SK-N-SH (cell line): ENCODE measurements around the gene ACTN3. TPM values are rescaled to one million over a fixed set of nuclear protein-coding genes. Genes with fewer than 3 reads are reported as not detected.

Experiments used
- CTCF ChIA-PET: fragments of 300-600, 350-600 bp; formaldehyde crosslinking; extraction: SDS; loops from one replicate; lab custom pipeline; 2021; lab: Yijun Ruan, JAX
- POLR2A ChIA-PET: fragments of 350-600 bp; sonication (Branson Sonifier 250); formaldehyde crosslinking; extraction: SDS; loops from one replicate; lab custom pipeline; 2020; ENCODE audit warnings: antibody characterized with exemption, inconsistent platforms; lab: Yijun Ruan, JAX
- DNase-seq: peaks from one replicate; pipeline ENCODE4 v3.0.0; 2012
- H2AFZ ChIP-seq: fragments of 200-600 bp; sonication (generic); 2 replicates; pipeline ENCODE4 v1.8.1; 2016; ENCODE audit warnings: antibody characterized with exemption, mild to moderate bottlenecking, low read depth
- H3F3A ChIP-seq: fragments of 200-600 bp; sonication (generic); replicated peaks from 2 replicates; pipeline ENCODE3; 2016; ENCODE audit warnings: antibody characterized with exemption, mild to moderate bottlenecking; ENCODE audit not compliant: insufficient read depth
- H3K27ac ChIP-seq, 2 experiments: fragments of 200-500 bp in 1 of 2; fragments of 200-600 bp in 1 of 2; sonication (Bioruptor generic) in 1 of 2; sonication (generic), shearing (Covaris generic) in 1 of 2; 2 replicates each; pipeline versions ENCODE4 v1.5.1 to v1.6.1; 2014 to 2016; ENCODE audit warnings: low read depth in 2 of 2, inconsistent platforms in 1 of 2, low read length in 1 of 2, mild to moderate bottlenecking in 1 of 2, mixed read lengths in 1 of 2
- H3K27me3 ChIP-seq: fragments of 200-600 bp; sonication (generic), shearing (Covaris generic); 2 replicates; pipeline ENCODE4 v1.6.1; 2016; ENCODE audit warnings: mixed run types; ENCODE audit not compliant: insufficient read depth
- H3K36me3 ChIP-seq, 2 experiments: fragments of 200-500 bp in 1 of 2; fragments of 200-600 bp in 1 of 2; sonication (Bioruptor generic) in 1 of 2; sonication (generic) in 1 of 2; replicated peaks in 1 of 2; 2 replicates each; pipeline versions ENCODE3 to v1.5.1; 2014 to 2016; ENCODE audit warnings: low read length in 1 of 2, mild to moderate bottlenecking in 1 of 2; ENCODE audit not compliant: insufficient read depth in 2 of 2, control insufficient read depth in 1 of 2
- H3K4me1 ChIP-seq, 2 experiments: fragments of 200-500 bp in 1 of 2; fragments of 200-600 bp in 1 of 2; sonication (Bioruptor generic) in 1 of 2; sonication (generic), shearing (Covaris generic) in 1 of 2; 2 replicates each; pipeline versions ENCODE4 v1.5.1 to v1.6.1; 2014 to 2016; ENCODE audit warnings: low read depth in 1 of 2, low read length in 1 of 2, mixed run types in 1 of 2; ENCODE audit not compliant: insufficient read depth in 2 of 2, control insufficient read depth in 1 of 2
- H3K4me2 ChIP-seq: fragments of 200-600 bp; sonication (generic), shearing (Covaris generic); 2 replicates; pipeline ENCODE4 v1.6.1; 2017; ENCODE audit warnings: mixed run types
- H3K4me3 ChIP-seq, 2 experiments: fragments of 200-500 bp in 1 of 2; fragments of 200-600 bp in 1 of 2; sonication (Bioruptor generic) in 1 of 2; sonication (generic), shearing (Covaris generic) in 1 of 2; 2 replicates each; pipeline versions ENCODE4 v1.5.1 to v1.8.1; 2014 to 2016; ENCODE audit warnings: low read depth in 2 of 2, inconsistent platforms in 1 of 2, low read length in 1 of 2, mild to moderate bottlenecking in 1 of 2, mixed read lengths in 1 of 2, moderate library complexity in 1 of 2
- H3K79me2 ChIP-seq: fragments of 200-600 bp; sonication (generic); 2 replicates; pipeline ENCODE4 v1.8.1; 2017; ENCODE audit warnings: mild to moderate bottlenecking; ENCODE audit not compliant: insufficient read depth
- H3K9ac ChIP-seq: fragments of 200-600 bp; sonication (generic); 2 replicates; pipeline ENCODE4 v1.6.1; 2017; ENCODE audit warnings: mixed run types
- H3K9me2 ChIP-seq: fragments of 200-600 bp; sonication (generic); 2 replicates; pipeline ENCODE4 v1.6.1; 2017; ENCODE audit warnings: mixed run types
- H3K9me3 ChIP-seq: fragments of 200-600 bp; sonication (generic); 2 replicates; pipeline ENCODE4 v1.6.1; 2017; ENCODE audit warnings: mixed run types, mild to moderate bottlenecking, moderate library complexity
- H4K20me1 ChIP-seq: fragments of 200-600 bp; sonication (generic); 2 replicates; pipeline ENCODE4 v1.6.1; 2017; ENCODE audit warnings: mild to moderate bottlenecking, mixed run types; ENCODE audit not compliant: insufficient read depth
- CHD2 ChIP-seq: fragments of 150-350 bp; IDR thresholded peaks from 2 replicates; pipeline ENCODE4 v1.6.1; 2018; ENCODE audit warnings: low read length; ENCODE audit not compliant: partially characterized antibody
- ELF1 ChIP-seq: IDR thresholded peaks from 2 replicates; pipeline ENCODE4 v1.4.0; 2012
- EP300 ChIP-seq, 2 experiments: IDR thresholded peaks; 2 replicates each; pipeline versions ENCODE4 v1.4.0 to v1.6.1; 2012; ENCODE audit warnings: borderline replicate concordance in 1 of 2, low read depth in 1 of 2, low read length in 1 of 2
- FOSL2 ChIP-seq: IDR thresholded peaks from 2 replicates; pipeline ENCODE4 v1.4.0; 2012; ENCODE audit warnings: low read depth, mild to moderate bottlenecking, moderate library complexity, borderline replicate concordance
- FOXJ3 ChIP-seq: sonication (generic); formaldehyde crosslinking; IDR thresholded peaks from 2 replicates; pipeline ENCODE4 v1.5.1; 2020; ENCODE audit warnings: mild to moderate bottlenecking, missing genetic modification reagents
- GATA2 ChIP-seq: sonication (generic); formaldehyde crosslinking; IDR thresholded peaks from 2 replicates; pipeline ENCODE4 v1.5.0; 2020; ENCODE audit warnings: mild to moderate bottlenecking, missing genetic modification reagents
- IRF3 ChIP-seq: fragments of 150-350 bp; IDR thresholded peaks from 2 replicates; pipeline ENCODE4 v1.6.1; 2016; ENCODE audit warnings: mild to moderate bottlenecking, low read depth, low read length
- JUND ChIP-seq: IDR thresholded peaks from 2 replicates; pipeline ENCODE4 v1.4.0; 2012
- MAX ChIP-seq: IDR thresholded peaks from 2 replicates; pipeline ENCODE4 v1.4.0; 2012; ENCODE audit warnings: low read depth
- MEF2A ChIP-seq: IDR thresholded peaks from 2 replicates; pipeline ENCODE4 v1.4.0; 2012; ENCODE audit warnings: low read depth, borderline replicate concordance
- MXI1 ChIP-seq: IDR thresholded peaks from 2 replicates; pipeline ENCODE4 v1.6.1; 2012; ENCODE audit warnings: mild to moderate bottlenecking, low read depth, low read length, improper control_type of control experiment
- SIN3A ChIP-seq: IDR thresholded peaks from 2 replicates; pipeline ENCODE4 v1.6.1; 2012; ENCODE audit warnings: low read depth, mild to moderate bottlenecking, low read length, moderate library complexity, borderline replicate concordance
- SMC3 ChIP-seq: IDR thresholded peaks from 2 replicates; pipeline ENCODE4 v1.6.1; 2012; ENCODE audit warnings: low read depth, low read length, improper control_type of control experiment
- TEAD4 ChIP-seq: IDR thresholded peaks from 2 replicates; pipeline ENCODE4 v1.4.0; 2012; ENCODE audit warnings: mild to moderate bottlenecking, borderline replicate concordance; ENCODE audit not compliant: insufficient read depth
- USF1 ChIP-seq: IDR thresholded peaks from 2 replicates; pipeline ENCODE4 v1.4.0; 2012; ENCODE audit warnings: low read depth, borderline replicate concordance
- ZBTB33 ChIP-seq: IDR thresholded peaks from 2 replicates; pipeline ENCODE4 v1.4.0; 2012; ENCODE audit warnings: low read depth, borderline replicate concordance
- WGBS: methylation state at CpG from one replicate; pipeline ENCODE4 v1.1.6; 2017; ENCODE audit warnings: low lambda C conversion rate; 5-methylcytosine and 5-hydroxymethylcytosine counted together
- polyA plus RNA-seq, 3 experiments: library from polyadenylated mRNA; depleted of rRNA; stranded (reverse); fragments of >200 nt; gene quantifications; 2 replicates each; pipeline ENCODE4 v1.2.3, GENCODE V29; 2012

The ACTN3 gene
- polyA plus RNA-seq, 1 of the 3 experiments (the other 2 are of a cell fraction) = 0.02 TPM

- 92% methylated on average over 5 of the region's 5 CpGs for WGBS
- Histone ChIP-seq H3K27ac (no peak overlapping the region), H3K4me2 (no peak overlapping the region), H3K36me3 (no peaks in the 10 kb centered on the region), H2AFZ (no peak overlapping the region), H3K9ac (no peak overlapping the region), H3K9me2 (no peaks in the 10 kb centered on the region), H3K9me3 (no peaks in the 10 kb centered on the region), H4K20me1 (no peaks in the 10 kb centered on the region), H3K27me3 (no peaks in the 10 kb centered on the region; the same call in 1 of the 2 replicates), H3K4me3 (no peak overlapping the region), H3F3A (no peaks in the 10 kb centered on the region), H3K79me2 (no peaks in the 10 kb centered on the region), H3K4me1 (peaks cover 0 to 2% of the 10 kb centered on the region in 2 experiments; a peak in 1 of 4 replicates)
- CTCF ChIA-PET = interaction anchor here (1.3 to 5.1 kb wide), 6 partner anchors 9 to 254 kb away, joined by 3 to 30 read pairs (median 6); partner anchors contain the start of genes CCDC87, CCS and RBM4B
- TF ChIP-seq EP300 (IDR thresholded peaks at IDR 0.05; ENCODE audit: borderline replicate concordance in 1 of 2, low read depth in 1 of 2, low read length in 1 of 2) (no peak), SIN3A (no peak), USF1 (no peak), MEF2A (no peak), TEAD4 (no peak), JUND (no peak), SMC3 (no peak), MAX (no peak), CHD2 (no peak), GATA2 (CRISPR knock-in tag) (no peak), ZBTB33 (no peak), MXI1 (no peak), FOXJ3 (no peak), ELF1 (no peak), FOSL2 (no peak), IRF3 (no peak)
- POLR2A ChIA-PET = interaction anchor here (4.3 kb wide), 1 partner anchor 97 kb away, joined by 21 read pairs; the partner anchor contains the start of gene RBM4B
- DNase-seq = no peak
These were observed 34.1 kb downstream of the ACTN3 start for GRCh38 chr11:66580803-66581202.
